ENCODE data around the gene RPL6. TPM values are rescaled to one million over a fixed set of nuclear protein-coding genes. Genes with fewer than 3 reads are reported as not detected.

Gene RPL6
- total RNA-seq, 1 experiment from 2014 or later = 969 TPM

GRCh38 chr12:112424126-112424525 is 14.7 kb upstream of the RPL6 start:
- DNase-seq (ENCODE audit: low read depth, low spot score) = no peak
- H3K9me3 ChIP-seq (ENCODE audit: control insufficient read depth, insufficient read depth, low read depth, low read length) = no peaks in the 10 kb centered on the region
- no peak overlapping the region for H3K4me3 ChIP-seq (ENCODE audit: low read depth in 2 of 2, low read length in 2 of 2)
- no peak for ATAC-seq
- in situ Hi-C loops (cut with HindIII; ENCODE audit: low pct_unique_long_range_greater_than_20kb, low sequenced_read_pairs) (no loop called here), intact Hi-C loops (cut with micrococcal nuclease; ENCODE audit: unreplicated experiment) (no loop called here)
- TF ChIP-seq CTCF (IDR thresholded peaks at IDR 0.05) = no peak
- TF ChIP-seq SIN3A (IDR thresholded peaks at IDR 0.05; ENCODE audit: borderline replicate concordance, insufficient read depth, low read depth, low read length) = no peak
- no peak for TF ChIP-seq TCF7L2 (IDR thresholded peaks at IDR 0.05; ENCODE audit: low read depth, low read length)
- no peak for TF ChIP-seq POLR2AphosphoS5 (IDR thresholded peaks at IDR 0.05; ENCODE audit: low read depth, low read length)
- TF ChIP-seq, protein P1, sequence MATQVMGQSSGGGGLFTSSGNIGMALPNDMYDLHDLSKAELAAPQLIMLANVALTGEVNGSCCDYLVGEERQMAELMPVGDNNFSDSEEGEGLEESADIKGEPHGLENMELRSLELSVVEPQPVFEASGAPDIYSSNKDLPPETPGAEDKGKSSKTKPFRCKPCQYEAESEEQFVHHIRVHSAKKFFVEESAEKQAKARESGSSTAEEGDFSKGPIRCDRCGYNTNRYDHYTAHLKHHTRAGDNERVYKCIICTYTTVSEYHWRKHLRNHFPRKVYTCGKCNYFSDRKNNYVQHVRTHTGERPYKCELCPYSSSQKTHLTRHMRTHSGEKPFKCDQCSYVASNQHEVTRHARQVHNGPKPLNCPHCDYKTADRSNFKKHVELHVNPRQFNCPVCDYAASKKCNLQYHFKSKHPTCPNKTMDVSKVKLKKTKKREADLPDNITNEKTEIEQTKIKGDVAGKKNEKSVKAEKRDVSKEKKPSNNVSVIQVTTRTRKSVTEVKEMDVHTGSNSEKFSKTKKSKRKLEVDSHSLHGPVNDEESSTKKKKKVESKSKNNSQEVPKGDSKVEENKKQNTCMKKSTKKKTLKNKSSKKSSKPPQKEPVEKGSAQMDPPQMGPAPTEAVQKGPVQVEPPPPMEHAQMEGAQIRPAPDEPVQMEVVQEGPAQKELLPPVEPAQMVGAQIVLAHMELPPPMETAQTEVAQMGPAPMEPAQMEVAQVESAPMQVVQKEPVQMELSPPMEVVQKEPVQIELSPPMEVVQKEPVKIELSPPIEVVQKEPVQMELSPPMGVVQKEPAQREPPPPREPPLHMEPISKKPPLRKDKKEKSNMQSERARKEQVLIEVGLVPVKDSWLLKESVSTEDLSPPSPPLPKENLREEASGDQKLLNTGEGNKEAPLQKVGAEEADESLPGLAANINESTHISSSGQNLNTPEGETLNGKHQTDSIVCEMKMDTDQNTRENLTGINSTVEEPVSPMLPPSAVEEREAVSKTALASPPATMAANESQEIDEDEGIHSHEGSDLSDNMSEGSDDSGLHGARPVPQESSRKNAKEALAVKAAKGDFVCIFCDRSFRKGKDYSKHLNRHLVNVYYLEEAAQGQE (IDR thresholded peaks at IDR 0.05; ENCODE audit: insufficient read depth in 1 of 2, low read depth in 2 of 2, low read length in 1 of 2) = no peak
- 0 out of 2 replicates have a peak, but pooled peaks cover 3% of the 10 kb centered on the region for H3K4me1 ChIP-seq (ENCODE audit: control insufficient read depth, insufficient read depth, low read length)
- no TSS peak for BruUV-seq (replicated peaks)
- H3K27ac ChIP-seq (ENCODE audit: low read length) = no peak overlapping the region
- POLR2A ChIA-PET = no interaction called here
- CTCF ChIA-PET = no interaction called here
- H3K27me3 ChIP-seq (ENCODE audit: control insufficient read depth, insufficient read depth, low read length) = no peaks in the 10 kb centered on the region
- no peaks in the 10 kb centered on the region; the same call in 1 of the 2 replicates for H3K36me3 ChIP-seq (ENCODE audit: control insufficient read depth, insufficient read depth, low read length)

GRCh38 chr12:112422531-112422930 is 13.1 kb upstream of the RPL6 start:
- no peak for ATAC-seq
- no peaks in the 10 kb centered on the region; the same call in 1 of the 2 replicates for H3K36me3 ChIP-seq (ENCODE audit: control insufficient read depth, insufficient read depth, low read length)
- intact Hi-C loops (cut with micrococcal nuclease; ENCODE audit: unreplicated experiment) (no loop called here), in situ Hi-C loops (cut with HindIII; ENCODE audit: low pct_unique_long_range_greater_than_20kb, low sequenced_read_pairs) (no loop called here)
- no TSS peak for BruUV-seq (replicated peaks)
- ChIA-PET POLR2A (interaction anchor here (0.6 kb wide), 1 partner anchor 418 kb away, joined by 4 read pairs; no protein-coding TSS in a partner anchor), CTCF (no interaction called here)
- no peak for DNase-seq (ENCODE audit: low read depth, low spot score)
- TF ChIP-seq, protein P1 (IDR thresholded peaks at IDR 0.05; ENCODE audit: insufficient read depth in 1 of 2, low read depth in 2 of 2, low read length in 1 of 2) = no peak
- TF ChIP-seq SIN3A (IDR thresholded peaks at IDR 0.05; ENCODE audit: borderline replicate concordance, insufficient read depth, low read depth, low read length) = no peak
- no peak for TF ChIP-seq CTCF (IDR thresholded peaks at IDR 0.05)
- TF ChIP-seq POLR2AphosphoS5 (IDR thresholded peaks at IDR 0.05; ENCODE audit: low read depth, low read length) = no peak
- TF ChIP-seq TCF7L2 (IDR thresholded peaks at IDR 0.05; ENCODE audit: low read depth, low read length) = no peak
- no peaks in the 10 kb centered on the region for H3K9me3 ChIP-seq (ENCODE audit: control insufficient read depth, insufficient read depth, low read depth, low read length)
- H3K27ac ChIP-seq (ENCODE audit: low read length) = no peak overlapping the region
- 0 out of 2 replicates have a peak, but pooled peaks cover 3% of the 10 kb centered on the region for H3K4me1 ChIP-seq (ENCODE audit: control insufficient read depth, insufficient read depth, low read length)
- H3K4me3 ChIP-seq (ENCODE audit: low read depth in 2 of 2, low read length in 2 of 2) = no peak overlapping the region
- no peaks in the 10 kb centered on the region for H3K27me3 ChIP-seq (ENCODE audit: control insufficient read depth, insufficient read depth, low read length)

Data from Panc1 (cell line).